Muscle layer of duodenum (tissue), 2 donors: ENCODE results near the gene LNP1.
"Not testable (repeated sequence)": the region's sequence is repeated elsewhere in the genome, so short reads cannot be mapped to it uniquely, and the experiment has no call there.

Experiments used
- H3K27ac ChIP-seq: one replicate; pipeline ENCODE4 v1.7.0; 2013; ENCODE audit warnings: mild to moderate bottlenecking, low read length
- H3K27me3 ChIP-seq: one replicate; pipeline ENCODE4 v1.7.0; 2013; ENCODE audit warnings: low read depth, mild to moderate bottlenecking, control low read depth, low read length
- H3K36me3 ChIP-seq, 2 donors: one replicate each; pipeline ENCODE4 v1.7.0; 2013; ENCODE audit warnings: low read length in 2 of 2, control low read depth in 1 of 2, mild to moderate bottlenecking in 1 of 2; ENCODE audit not compliant: insufficient read depth in 2 of 2, control insufficient read depth in 1 of 2
- H3K4me1 ChIP-seq, 2 donors: one replicate each; pipeline ENCODE4 v1.7.0; 2013; ENCODE audit warnings: low read length in 2 of 2, mild to moderate bottlenecking in 2 of 2, control low read depth in 1 of 2, moderate library complexity in 1 of 2; ENCODE audit not compliant: insufficient read depth in 2 of 2, control insufficient read depth in 1 of 2
- H3K4me3 ChIP-seq, 2 donors: one replicate each; pipeline ENCODE4 v1.7.0; 2013; ENCODE audit warnings: low read length in 2 of 2, low read depth in 1 of 2, mild to moderate bottlenecking in 1 of 2
- H3K9me3 ChIP-seq, 2 donors: one replicate each; pipeline ENCODE4 v1.7.0; 2013; ENCODE audit warnings: low read length in 2 of 2, control low read depth in 1 of 2, mild to moderate bottlenecking in 1 of 2; ENCODE audit not compliant: control insufficient read depth in 1 of 2
- donor health status: healthy.

LNP1 gene, protein sequence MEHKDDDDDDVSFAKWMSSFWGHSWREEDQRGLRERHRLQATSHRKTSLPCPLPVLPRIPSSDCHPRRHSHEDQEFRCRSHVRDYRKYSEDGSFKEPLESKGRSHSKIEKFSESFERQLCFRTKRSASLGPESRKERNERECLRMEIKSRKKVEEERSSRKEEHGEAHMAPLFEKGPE

DNA sequence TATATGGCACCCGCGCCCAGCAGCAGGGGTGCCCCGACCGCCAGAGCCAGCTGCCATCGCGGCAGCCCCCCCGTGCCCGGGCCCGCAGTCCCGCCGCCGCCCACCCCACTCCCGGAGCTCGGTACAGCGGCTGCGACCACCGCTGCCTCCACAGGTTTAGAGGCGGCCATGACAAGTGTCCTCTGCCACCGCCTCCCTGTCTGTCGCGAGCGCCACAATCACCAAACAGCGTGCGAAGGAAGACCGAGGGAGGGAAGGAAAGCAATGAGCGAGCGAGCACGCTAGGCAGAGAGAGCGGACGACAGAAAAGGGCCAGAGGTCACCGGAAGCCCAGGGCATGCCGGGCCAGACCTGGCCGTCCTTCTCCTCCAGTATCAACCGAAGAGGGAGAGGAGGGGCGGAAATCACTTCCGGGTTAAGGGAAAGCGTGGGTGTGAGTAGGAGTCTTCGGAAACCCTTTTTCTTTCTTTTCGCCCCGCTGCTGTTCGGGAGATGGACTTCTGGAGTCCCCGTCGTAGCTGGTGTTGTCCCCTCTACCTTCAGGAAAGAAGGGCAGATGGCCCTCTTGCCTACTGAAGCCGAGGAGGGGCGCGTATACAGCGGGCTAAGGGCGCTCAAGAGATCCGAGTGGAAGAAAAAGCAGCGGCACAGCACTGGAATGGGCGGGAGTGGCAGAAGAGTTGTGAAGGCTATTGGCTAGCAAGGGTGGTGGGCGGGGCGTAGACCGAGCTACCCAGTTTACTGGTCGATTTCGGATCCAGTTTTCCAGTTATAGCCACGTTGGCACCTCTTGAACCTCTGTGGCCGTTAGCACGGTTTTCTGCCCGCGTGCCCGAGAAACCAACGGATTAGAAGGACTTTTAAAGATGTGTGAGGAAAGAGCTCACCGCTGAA, at the start of gene LNP1, which contains the start of gene TOMM70:
LNP1 (plus strand) TSS at position 760 of the 894 bp plus-strand sequence. CDS start 28,191 bp downstream, outside the sequence.
TOMM70 (minus strand) TSS at position 310 of the 894 bp plus-strand sequence; CDS start at position 170, 140 bp downstream.
- Histone ChIP-seq H3K27ac (peak within 1 kb of the TSS; percentile 91), H3K4me3 (peak within 1 kb of the TSS; percentile 76 to 95), H3K27me3 (no peaks in the 10 kb centered on the region), H3K4me1 (peaks cover 15 to 37% of the 10 kb centered on the region in 2 donors), H3K36me3 (peaks cover 0 to 4% of the 10 kb centered on the region in 2 donors), H3K9me3 (no peaks in the 10 kb centered on the region)

DNA sequence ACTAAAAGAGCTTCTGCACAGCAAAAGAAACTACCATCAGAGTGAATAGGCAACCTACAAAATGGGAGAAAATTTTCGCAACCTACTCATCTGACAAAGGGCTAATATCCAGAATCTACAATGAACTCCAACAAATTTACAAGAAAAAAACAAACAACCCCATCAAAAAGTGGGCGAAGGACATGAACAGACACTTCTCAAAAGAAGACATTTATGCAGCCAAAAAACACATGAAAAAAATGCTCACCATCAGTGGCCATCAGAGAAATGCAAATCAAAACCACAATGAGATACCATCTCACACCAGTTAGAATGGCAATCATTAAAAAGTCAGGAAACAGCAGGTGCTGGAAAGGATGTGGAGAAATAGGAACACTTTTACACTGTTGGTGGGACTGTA, 49.6 kb upstream of the LNP1 start:
- not testable (repeated sequence) for H3K27ac ChIP-seq, H3K9me3 ChIP-seq, H3K4me3 ChIP-seq, H3K27me3 ChIP-seq, H3K4me1 ChIP-seq
- peaks cover 43 to 75% of the 10 kb centered on the region in 2 donors for H3K36me3 ChIP-seq

DNA sequence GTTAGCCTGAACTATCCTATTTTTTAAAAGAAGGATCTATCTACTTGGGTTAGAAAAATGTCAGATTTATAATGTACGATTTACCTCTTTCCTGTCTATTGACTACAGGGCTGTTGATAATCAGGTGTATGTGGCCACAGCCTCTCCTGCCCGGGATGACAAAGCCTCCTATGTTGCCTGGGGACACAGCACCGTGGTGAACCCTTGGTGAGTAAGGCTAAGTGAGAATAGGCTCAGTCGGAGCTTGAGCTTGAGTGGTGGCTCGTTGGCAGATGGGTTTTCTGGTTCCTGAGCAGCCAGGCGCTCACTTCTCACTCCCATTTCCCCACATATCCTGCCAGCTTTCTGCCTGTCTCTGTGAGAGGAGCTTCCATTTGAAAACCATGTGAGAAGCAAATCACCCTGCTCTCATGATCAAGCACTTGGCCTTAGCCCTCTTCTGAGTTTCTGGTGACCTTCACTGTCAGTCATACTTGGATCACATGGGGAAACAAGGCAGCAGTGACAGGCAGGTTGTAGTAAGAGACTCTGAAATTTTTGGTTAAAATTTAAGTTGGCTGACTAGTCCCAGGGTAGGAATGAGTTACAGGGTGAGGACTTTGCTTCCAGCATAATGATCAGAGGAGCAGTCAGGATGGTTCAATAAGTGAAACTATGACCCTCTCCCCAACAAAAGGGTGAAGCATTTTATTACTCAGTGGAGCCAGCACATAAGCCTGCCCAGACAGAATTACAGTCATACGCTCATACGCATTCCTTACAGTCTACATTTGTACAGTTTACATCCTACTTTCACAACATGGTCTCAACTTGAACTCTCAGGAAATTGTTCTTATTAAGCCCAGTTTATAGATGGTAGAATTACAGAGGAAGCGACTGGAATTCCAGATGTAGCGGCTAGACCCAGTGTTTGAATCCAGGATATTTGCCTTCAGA, 48.8 kb upstream of the LNP1 start:
- no peaks in the 10 kb centered on the region for H3K27me3 ChIP-seq
- peaks cover 42 to 71% of the 10 kb centered on the region in 2 donors for H3K36me3 ChIP-seq
- H3K27ac ChIP-seq = no peak overlapping the region
- no peaks in the 10 kb centered on the region for H3K4me1 ChIP-seq
- H3K9me3 ChIP-seq = no peaks in the 10 kb centered on the region
- no peak overlapping the region for H3K4me3 ChIP-seq

DNA sequence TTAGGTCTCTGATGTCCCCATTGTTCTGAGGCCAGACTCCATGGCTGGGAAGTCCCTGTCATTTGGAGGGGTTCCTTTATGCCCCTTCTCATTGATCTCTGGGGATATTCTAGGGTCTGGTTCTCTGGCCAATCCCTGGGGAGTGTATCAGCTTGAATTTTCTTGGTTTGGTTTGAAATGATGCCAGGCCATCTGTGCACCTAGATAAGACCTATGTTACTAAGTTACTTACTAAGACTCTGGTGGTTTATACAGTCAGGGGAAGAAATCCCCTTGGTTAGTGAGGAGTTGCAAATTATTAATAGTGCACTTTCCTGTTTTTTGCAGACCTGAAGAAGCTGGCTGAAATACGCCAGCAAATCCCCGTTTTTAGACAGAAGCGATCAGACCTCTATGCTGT, 46.5 kb upstream of the LNP1 start:
- H3K36me3 ChIP-seq = peaks cover 38 to 52% of the 10 kb centered on the region in 2 donors
- H3K4me1 ChIP-seq = no peaks in the 10 kb centered on the region
- H3K9me3 ChIP-seq = no peaks in the 10 kb centered on the region
- no peaks in the 10 kb centered on the region for H3K27me3 ChIP-seq
- H3K4me3 ChIP-seq = no peak overlapping the region
- H3K27ac ChIP-seq = no peak overlapping the region

DNA sequence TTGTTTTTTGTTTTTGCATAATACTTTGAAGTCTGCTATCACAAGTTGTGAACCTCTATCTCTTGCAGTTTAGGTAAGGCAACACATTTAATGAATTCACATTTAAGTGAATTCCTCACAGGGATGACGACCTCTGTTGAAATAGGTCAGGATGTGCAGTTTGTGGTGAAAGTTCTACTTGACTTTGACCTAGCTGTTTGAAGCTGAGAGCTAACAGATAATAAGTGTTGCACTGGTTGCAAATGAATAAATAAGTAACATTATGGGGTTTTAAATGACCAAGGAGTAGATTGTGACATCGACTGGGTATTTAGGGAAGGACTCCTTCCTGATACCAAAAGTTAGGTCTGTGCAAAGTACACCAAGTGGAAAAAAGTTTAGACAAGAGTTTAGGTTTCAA, 42.9 kb upstream of the LNP1 start:
- H3K9me3 ChIP-seq = peaks cover 0 to 6% of the 10 kb centered on the region in 2 donors
- H3K4me1 ChIP-seq = no peaks in the 10 kb centered on the region
- H3K4me3 ChIP-seq = no peak overlapping the region
- no peaks in the 10 kb centered on the region for H3K27me3 ChIP-seq
- H3K36me3 ChIP-seq = peaks cover 32 to 53% of the 10 kb centered on the region in 2 donors
- H3K27ac ChIP-seq = no peak overlapping the region

DNA sequence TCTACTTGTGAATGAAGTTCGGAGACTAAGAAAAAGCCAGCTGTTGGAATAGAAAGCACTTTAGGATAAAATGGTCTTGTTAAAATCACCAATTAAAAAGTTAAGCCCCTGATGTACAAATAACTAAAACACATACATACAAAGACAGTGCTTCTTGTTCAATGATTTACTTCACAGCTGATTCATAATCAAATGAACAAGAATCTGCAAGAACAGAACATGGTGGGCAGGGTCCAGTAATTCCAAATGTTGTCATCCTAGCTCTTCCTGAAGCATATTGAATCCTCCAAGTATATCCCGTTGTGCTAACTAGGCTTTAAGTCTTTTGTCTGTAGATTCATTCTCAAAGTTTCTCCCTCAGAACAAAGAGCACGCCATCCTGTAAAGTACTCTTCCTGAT, 42.3 kb upstream of the LNP1 start:
- H3K36me3 ChIP-seq = peaks cover 31 to 49% of the 10 kb centered on the region in 2 donors
- H3K27ac ChIP-seq = no peak overlapping the region
- H3K4me3 ChIP-seq = no peak overlapping the region
- H3K4me1 ChIP-seq = no peaks in the 10 kb centered on the region
- H3K27me3 ChIP-seq = no peaks in the 10 kb centered on the region
- peaks cover 0 to 6% of the 10 kb centered on the region in 2 donors for H3K9me3 ChIP-seq

DNA sequence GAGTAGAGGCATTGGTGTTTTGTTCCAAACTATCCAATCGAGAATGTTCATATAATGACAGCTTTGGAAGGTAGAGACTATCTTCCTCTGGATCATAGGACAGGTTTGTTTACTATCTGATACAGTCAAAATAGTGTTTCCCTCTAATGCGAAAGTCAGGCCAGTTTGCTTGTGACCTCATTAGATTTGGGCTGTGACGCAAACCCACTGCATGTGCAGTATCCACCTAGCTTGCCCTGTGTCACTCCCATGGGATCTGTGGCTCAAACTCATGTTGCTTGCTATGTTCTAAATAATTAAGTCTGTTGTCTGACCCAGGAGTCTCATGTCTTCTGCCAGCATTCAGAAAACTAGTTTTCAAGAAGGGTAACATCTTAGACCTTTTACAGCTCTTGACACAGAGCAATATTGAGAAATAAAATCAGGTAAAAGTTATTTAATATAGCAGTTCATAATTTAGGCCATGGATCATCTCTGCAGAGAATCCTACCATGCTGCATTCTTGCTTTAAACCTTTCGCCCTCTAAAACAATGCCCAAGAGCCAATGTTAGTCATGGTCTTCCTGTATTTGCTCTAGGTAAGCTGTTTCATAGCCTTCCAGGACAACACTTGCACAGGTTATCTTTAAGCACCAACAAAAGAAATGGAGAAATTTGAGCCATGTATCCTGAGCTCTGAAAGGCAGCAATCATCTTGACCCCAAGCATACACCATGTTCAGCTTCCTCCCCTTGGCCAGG, 40.4 kb upstream of the LNP1 start:
- peaks cover 36 to 49% of the 10 kb centered on the region in 2 donors for H3K36me3 ChIP-seq
- H3K4me1 ChIP-seq = no peaks in the 10 kb centered on the region
- H3K4me3 ChIP-seq = no peak overlapping the region
- no peaks in the 10 kb centered on the region for H3K27me3 ChIP-seq
- peaks cover 0 to 6% of the 10 kb centered on the region in 2 donors for H3K9me3 ChIP-seq
- no peak overlapping the region for H3K27ac ChIP-seq

DNA sequence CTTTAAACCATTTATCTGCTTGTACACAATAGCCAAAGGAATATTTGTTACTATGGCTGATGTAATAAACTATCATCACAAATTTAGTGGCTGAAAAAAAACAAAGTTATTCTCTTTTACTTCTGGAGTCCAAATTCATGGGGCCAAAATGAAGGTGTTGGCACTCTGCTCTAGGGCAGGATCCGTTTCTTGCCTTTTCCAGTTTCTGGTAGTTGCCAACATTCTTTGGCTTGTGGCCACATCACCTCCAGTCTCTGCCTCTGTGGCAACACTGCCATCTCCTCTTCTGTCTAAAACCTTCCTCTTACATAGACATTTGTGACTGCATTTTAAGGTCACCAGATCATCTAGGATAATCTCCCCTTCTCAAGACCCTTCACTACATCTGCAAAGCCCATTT, 39.4 kb upstream of the LNP1 start:
- Histone ChIP-seq H3K4me3 (no peak overlapping the region), H3K9me3 (peaks cover 0 to 6% of the 10 kb centered on the region in 2 donors), H3K4me1 (no peaks in the 10 kb centered on the region), H3K36me3 (peaks cover 37 to 54% of the 10 kb centered on the region in 2 donors), H3K27ac (no peak overlapping the region), H3K27me3 (no peaks in the 10 kb centered on the region)

DNA sequence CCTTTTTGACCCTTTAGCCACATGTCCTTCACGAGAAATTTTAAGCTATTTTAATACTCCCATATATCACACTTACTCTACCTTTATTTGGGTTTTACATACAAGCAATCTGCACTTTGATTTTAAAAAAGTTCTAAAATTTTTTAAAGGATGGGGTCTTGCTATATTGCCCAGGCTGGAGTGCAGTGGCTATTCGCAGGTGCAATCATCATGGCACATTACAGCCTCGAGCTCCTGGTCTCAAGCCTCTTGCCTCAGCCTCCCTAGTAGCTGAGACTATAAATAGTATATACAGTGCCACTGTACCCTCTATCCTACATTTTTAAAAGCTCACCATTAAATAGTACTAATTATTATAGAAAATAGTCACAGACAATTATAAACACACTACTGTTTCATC, 36.9 kb upstream of the LNP1 start:
- Histone ChIP-seq H3K27me3 (no peaks in the 10 kb centered on the region), H3K36me3 (peaks cover 45 to 70% of the 10 kb centered on the region in 2 donors)

DNA sequence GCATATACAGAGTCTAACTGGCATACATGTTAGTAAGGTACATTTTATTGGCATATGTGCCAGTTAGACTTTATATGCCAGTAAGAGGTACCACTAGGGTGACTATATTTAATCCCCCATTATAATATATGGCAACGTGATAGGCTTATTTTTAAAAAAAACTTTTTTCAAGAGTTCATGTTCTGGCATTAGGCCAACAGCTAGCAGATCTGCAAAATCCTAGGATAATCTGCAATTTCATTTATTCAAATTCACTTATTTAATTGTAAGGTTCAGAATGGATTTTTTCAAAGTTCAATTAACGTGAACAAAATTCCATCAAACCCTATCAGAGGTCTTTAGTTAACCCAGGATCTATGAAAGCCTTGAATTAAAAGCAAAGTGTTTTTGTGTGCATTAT, 34.9 kb upstream of the LNP1 start:
- peaks cover 0 to 6% of the 10 kb centered on the region in 2 donors for H3K9me3 ChIP-seq
- H3K27me3 ChIP-seq = no peaks in the 10 kb centered on the region
- H3K4me3 ChIP-seq = no peak overlapping the region
- no peaks in the 10 kb centered on the region for H3K4me1 ChIP-seq
- no peak overlapping the region for H3K27ac ChIP-seq
- peaks cover 49 to 76% of the 10 kb centered on the region in 2 donors for H3K36me3 ChIP-seq

More for the DNA sequence above, 36.9 kb upstream of the LNP1 start:
- Histone ChIP-seq H3K4me1 (no peaks in the 10 kb centered on the region), H3K27ac (no peak overlapping the region), H3K9me3 (peaks cover 0 to 6% of the 10 kb centered on the region in 2 donors), H3K4me3 (no peak overlapping the region)
